HepG2 (cell line): ENCODE results near the gene HMGN4. TPM values are rescaled to one million over a fixed set of nuclear protein-coding genes. Genes with fewer than 3 reads are reported as not detected.

ENCODE experiments used
- AGO1 ChIP-seq: fragments of 200-400 bp; formaldehyde crosslinking; IDR thresholded peaks from 2 replicates; pipeline ENCODE4 v1.6.1; 2017; ENCODE audit warnings: mild to moderate bottlenecking, low read depth, low read length, moderate library complexity; ENCODE audit not compliant: poor library complexity, severe bottlenecking
- EHMT2 ChIP-seq: fragments of 200-600 bp; sonication (generic); IDR thresholded peaks from 2 replicates; pipeline ENCODE4 v1.7.0; 2017; ENCODE audit warnings: antibody characterized with exemption, low read depth, low read length, borderline replicate concordance
- ELK4 ChIP-seq: sonication (generic); formaldehyde crosslinking; IDR thresholded peaks from 2 replicates; pipeline ENCODE4 v1.9.0; 2021; ENCODE audit warnings: missing genetic modification reagents, borderline replicate concordance
- GATAD2A ChIP-seq: IDR thresholded peaks from 2 replicates; pipeline ENCODE4 v1.6.1; 2016
- HNRNPH1 ChIP-seq: fragments of 200-400 bp; formaldehyde crosslinking; optimal IDR thresholded peaks from 2 replicates; pipeline ENCODE3; 2017; ENCODE audit warnings: mild to moderate bottlenecking, low read depth, low read length
- PBX3 ChIP-seq: sonication (generic); formaldehyde crosslinking; IDR thresholded peaks from 2 replicates; pipeline ENCODE4 v1.8.1; 2023; ENCODE audit warnings: missing genetic modification reagents, inconsistent platforms, borderline replicate concordance
- SNAPC4 ChIP-seq: sonication (generic); formaldehyde crosslinking; IDR thresholded peaks from 2 replicates; pipeline ENCODE4 v1.4.0; 2020; ENCODE audit warnings: mild to moderate bottlenecking, missing genetic modification reagents
- TRIM24 ChIP-seq: sonication (generic); formaldehyde crosslinking; IDR thresholded peaks from 2 replicates; pipeline ENCODE4 v1.8.0; 2022; ENCODE audit warnings: mild to moderate bottlenecking, missing genetic modification reagents
- U2AF1 ChIP-seq: fragments of 200-400 bp; formaldehyde crosslinking; optimal IDR thresholded peaks from 2 replicates; pipeline ENCODE3; 2017; ENCODE audit warnings: mild to moderate bottlenecking, low read depth, low read length
- ZFP36 ChIP-seq: fragments of 150-350 bp; IDR thresholded peaks from 2 replicates; pipeline ENCODE4 v1.6.1; 2018; ENCODE audit warnings: borderline replicate concordance, low read length, low read depth; ENCODE audit not compliant: partially characterized antibody
- ZMAT3 ChIP-seq: sonication (generic); formaldehyde crosslinking; conservative IDR thresholded peaks from 2 replicates; pipeline ENCODE4 v1.7.0; 2021; ENCODE audit warnings: missing genetic modification reagents
- ZNF263 ChIP-seq: sonication (generic); formaldehyde crosslinking; IDR thresholded peaks from 2 replicates; pipeline ENCODE4 v1.4.0; 2020; ENCODE audit warnings: missing genetic modification reagents
- ZNF879 ChIP-seq: sonication (generic); formaldehyde crosslinking; IDR thresholded peaks from 2 replicates; pipeline ENCODE4 v1.8.1; 2023; ENCODE audit warnings: missing genetic modification reagents
- polyA plus RNA-seq, 8 experiments: library from polyadenylated mRNA; depleted of rRNA in 3 of 8; stranded (reverse) in 7 of 8; unstranded in 1 of 8; fragments of >200 nt; fragmentation: Illumina TruSeq in 4 of 8; extraction: Trizol in 4 of 8; gene quantifications; 2 replicates each; pipeline versions ENCODE4 v1.2.1 to v1.2.3, GENCODE V29; 2011 to 2016; ENCODE audit warnings: low read depth in 4 of 8, missing spikeins in 1 of 8, mixed read lengths in 1 of 8; ENCODE audit not compliant: insufficient read depth in 1 of 8
- total RNA-seq, 5 experiments: library from RNA; depleted of rRNA; stranded (reverse); fragments of >200 nt; fragmentation: Illumina TruSeq; extraction: Trizol; gene quantifications; 2 replicates each; pipeline ENCODE4 v1.2.3, GENCODE V29; 2016; ENCODE audit warnings: low read depth in 1 of 5
- TF ChIP-seq, protein P1 (sequence below): sonication (generic); formaldehyde crosslinking; IDR thresholded peaks from 2 replicates; pipeline ENCODE4 v1.4.0; 2020; ENCODE audit warnings: missing genetic modification reagents

Gene HMGN4
- total and polyA plus RNA-seq, 2 of the 13 experiments (the other 11 are each of a cell fraction or from before 2014, with no cell fraction given), result 39.9 to 52.1 TPM

GRCh38 chr6:26520237-26520849 lies 17.8 kb upstream of the HMGN4 start (continued):
- TF ChIP-seq SNAPC4 (no peak), PBX3 (CRISPR knock-in tag) (no peak), ZMAT3 (CRISPR knock-in tag) (no peak; the same call in 1 of the 2 replicates), ZNF263 (CRISPR knock-in tag) (no peak), U2AF1 (no peak), TRIM24 (CRISPR knock-in tag) (no peak), ZFP36 (no peak), EHMT2 (no peak; the same call in 1 of the 2 replicates), ELK4 (no peak), HNRNPH1 (no peak), ZNF879 (CRISPR knock-in tag) (0 out of 2 replicates have a peak, but pooled peaks have one; percentile 31), GATAD2A (CRISPR knock-in tag) (peak; percentile 64), AGO1 (no peak)
- TF ChIP-seq, protein P1, sequence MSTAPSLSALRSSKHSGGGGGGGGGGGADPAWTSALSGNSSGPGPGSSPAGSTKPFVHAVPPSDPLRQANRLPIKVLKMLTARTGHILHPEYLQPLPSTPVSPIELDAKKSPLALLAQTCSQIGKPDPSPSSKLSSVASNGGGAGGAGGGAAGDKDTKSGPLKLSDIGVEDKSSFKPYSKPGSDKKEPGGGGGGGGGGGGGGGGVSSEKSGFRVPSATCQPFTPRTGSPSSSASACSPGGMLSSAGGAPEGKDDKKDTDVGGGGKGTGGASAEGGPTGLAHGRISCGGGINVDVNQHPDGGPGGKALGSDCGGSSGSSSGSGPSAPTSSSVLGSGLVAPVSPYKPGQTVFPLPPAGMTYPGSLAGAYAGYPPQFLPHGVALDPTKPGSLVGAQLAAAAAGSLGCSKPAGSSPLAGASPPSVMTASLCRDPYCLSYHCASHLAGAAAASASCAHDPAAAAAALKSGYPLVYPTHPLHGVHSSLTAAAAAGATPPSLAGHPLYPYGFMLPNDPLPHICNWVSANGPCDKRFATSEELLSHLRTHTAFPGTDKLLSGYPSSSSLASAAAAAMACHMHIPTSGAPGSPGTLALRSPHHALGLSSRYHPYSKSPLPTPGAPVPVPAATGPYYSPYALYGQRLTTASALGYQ (CRISPR knock-in tag), result 0 out of 2 replicates have a peak, but pooled peaks have one; percentile 17
